Vagina (tissue), 2 donors: ENCODE data around the gene S100P.

Experiments used
- POLR2A ChIP-seq, 2 donors: fragments of 450-650 bp; IDR thresholded peaks; one replicate each; pipeline ENCODE4 v1.6.1; 2017; ENCODE audit warnings: antibody characterized with exemption in 2 of 2, mild to moderate bottlenecking in 2 of 2, moderate library complexity in 2 of 2
- TF ChIP-seq, protein P1 (sequence below), 3 experiments: fragments of 450-650 bp in 2 of 3; fragments of 200-600 bp in 1 of 3; sonication (generic) in 1 of 3; IDR thresholded peaks; one replicate each; pipeline ENCODE4 v1.5.1; 2017 to 2019; ENCODE audit warnings: antibody characterized with exemption in 3 of 3, mild to moderate bottlenecking in 2 of 3, moderate library complexity in 2 of 3

DNA sequence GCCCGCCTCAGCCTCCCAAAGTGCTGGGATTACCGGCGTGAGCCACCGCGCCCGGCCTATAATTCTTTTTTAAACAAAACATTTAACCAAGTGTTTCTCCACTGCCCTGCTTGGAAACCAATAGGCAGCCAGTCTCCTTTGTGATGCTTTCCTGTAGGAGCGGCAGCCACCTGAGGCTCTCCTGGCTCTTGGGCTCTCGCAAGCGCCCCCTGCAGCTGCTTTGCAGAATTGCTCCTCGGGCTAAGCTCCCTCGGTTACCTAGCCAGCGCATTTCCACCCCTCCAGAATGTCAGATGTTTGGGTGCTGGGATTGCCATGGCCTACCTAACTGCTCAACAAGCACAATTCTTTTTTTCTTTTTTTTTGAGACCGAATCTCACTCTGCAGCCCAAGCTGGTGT lies 7.7 kb downstream of the S100P start:
- TF ChIP-seq, protein P1, sequence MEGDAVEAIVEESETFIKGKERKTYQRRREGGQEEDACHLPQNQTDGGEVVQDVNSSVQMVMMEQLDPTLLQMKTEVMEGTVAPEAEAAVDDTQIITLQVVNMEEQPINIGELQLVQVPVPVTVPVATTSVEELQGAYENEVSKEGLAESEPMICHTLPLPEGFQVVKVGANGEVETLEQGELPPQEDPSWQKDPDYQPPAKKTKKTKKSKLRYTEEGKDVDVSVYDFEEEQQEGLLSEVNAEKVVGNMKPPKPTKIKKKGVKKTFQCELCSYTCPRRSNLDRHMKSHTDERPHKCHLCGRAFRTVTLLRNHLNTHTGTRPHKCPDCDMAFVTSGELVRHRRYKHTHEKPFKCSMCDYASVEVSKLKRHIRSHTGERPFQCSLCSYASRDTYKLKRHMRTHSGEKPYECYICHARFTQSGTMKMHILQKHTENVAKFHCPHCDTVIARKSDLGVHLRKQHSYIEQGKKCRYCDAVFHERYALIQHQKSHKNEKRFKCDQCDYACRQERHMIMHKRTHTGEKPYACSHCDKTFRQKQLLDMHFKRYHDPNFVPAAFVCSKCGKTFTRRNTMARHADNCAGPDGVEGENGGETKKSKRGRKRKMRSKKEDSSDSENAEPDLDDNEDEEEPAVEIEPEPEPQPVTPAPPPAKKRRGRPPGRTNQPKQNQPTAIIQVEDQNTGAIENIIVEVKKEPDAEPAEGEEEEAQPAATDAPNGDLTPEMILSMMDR (IDR thresholded peaks at IDR 0.05), result no peak
- TF ChIP-seq POLR2A (IDR thresholded peaks at IDR 0.05), result no peak
